ENCODE results near the gene PODXL. TPM values are rescaled to one million over a fixed set of nuclear protein-coding genes. Genes with fewer than 3 reads are reported as not detected.

PODXL gene
- total and polyA plus RNA-seq, 2 of the 8 experiments (the other 6 are each of a cell fraction or from before 2014, with no cell fraction given), result 638 to 925 TPM

GRCh38 chr7:131556053-131556908, at the start of gene PODXL (continued):
- TF ChIP-seq YY1 (IDR thresholded peaks at IDR 0.05; ENCODE audit: low read depth, low read length), result no peak

All from H1 (cell line).